ENCODE results near the gene GIMAP5.

Gene GIMAP5

GRCh38 chr7:150723467-150723866, 13.8 kb upstream of the GIMAP5 start:
- no peak overlapping the region for H3K4me3 ChIP-seq (ENCODE audit: low read depth, low read length)
- TF ChIP-seq CTCF (IDR thresholded peaks at IDR 0.05; ENCODE audit: insufficient read depth, low read depth, low read length, missing control alignments), result no peak

GRCh38 chr7:150727381-150727780, 9.8 kb upstream of the GIMAP5 start:
- H3K4me3 ChIP-seq (ENCODE audit: low read depth, low read length), result no peak overlapping the region
- DNase-seq (ENCODE audit: low read depth), result no peak
- no peak for TF ChIP-seq CTCF (IDR thresholded peaks at IDR 0.05; ENCODE audit: insufficient read depth, low read depth, low read length, missing control alignments)

More at GRCh38 chr7:150723467-150723866, 13.8 kb upstream of the GIMAP5 start:
- no peak for DNase-seq (ENCODE audit: low read depth)

GRCh38 chr7:150728011-150728410, 9.2 kb upstream of the GIMAP5 start:
- H3K4me3 ChIP-seq (ENCODE audit: low read depth, low read length), result no peak overlapping the region
- DNase-seq (ENCODE audit: low read depth), result no peak
- no peak for TF ChIP-seq CTCF (IDR thresholded peaks at IDR 0.05; ENCODE audit: insufficient read depth, low read depth, low read length, missing control alignments)

- H3K4me3 ChIP-seq (ENCODE audit: low read depth, low read length), result no peak overlapping the region
- DNase-seq (ENCODE audit: low read depth), result no peak
- TF ChIP-seq CTCF (IDR thresholded peaks at IDR 0.05; ENCODE audit: insufficient read depth, low read depth, low read length, missing control alignments), result no peak
These were observed 8.6 kb upstream of the GIMAP5 start for GRCh38 chr7:150728609-150729008.

DNA sequence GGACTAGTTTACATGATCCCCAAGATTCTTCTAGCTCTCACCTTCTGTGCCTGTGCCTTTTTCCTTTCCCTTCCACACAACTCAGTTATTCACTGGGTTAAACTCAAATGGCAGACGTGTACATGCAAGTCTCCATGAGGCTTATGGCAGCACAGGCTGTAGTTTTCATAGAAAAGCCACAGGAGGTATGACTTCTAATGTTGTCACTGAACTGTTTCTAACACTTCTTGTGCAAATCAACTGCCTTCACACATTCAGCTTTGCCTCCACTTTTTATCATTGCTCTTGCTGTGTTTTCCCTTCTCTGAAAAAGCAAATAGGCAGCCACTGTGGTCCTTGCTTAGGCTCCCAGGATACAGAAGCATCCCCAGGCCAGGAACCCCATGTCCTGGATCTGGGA, 5.3 kb upstream of the GIMAP5 start:
- no peak for DNase-seq (ENCODE audit: low read depth)
- no peak for TF ChIP-seq CTCF (IDR thresholded peaks at IDR 0.05; ENCODE audit: insufficient read depth, low read depth, low read length, missing control alignments)
- H3K4me3 ChIP-seq (ENCODE audit: low read depth, low read length), result no peak overlapping the region

DNA sequence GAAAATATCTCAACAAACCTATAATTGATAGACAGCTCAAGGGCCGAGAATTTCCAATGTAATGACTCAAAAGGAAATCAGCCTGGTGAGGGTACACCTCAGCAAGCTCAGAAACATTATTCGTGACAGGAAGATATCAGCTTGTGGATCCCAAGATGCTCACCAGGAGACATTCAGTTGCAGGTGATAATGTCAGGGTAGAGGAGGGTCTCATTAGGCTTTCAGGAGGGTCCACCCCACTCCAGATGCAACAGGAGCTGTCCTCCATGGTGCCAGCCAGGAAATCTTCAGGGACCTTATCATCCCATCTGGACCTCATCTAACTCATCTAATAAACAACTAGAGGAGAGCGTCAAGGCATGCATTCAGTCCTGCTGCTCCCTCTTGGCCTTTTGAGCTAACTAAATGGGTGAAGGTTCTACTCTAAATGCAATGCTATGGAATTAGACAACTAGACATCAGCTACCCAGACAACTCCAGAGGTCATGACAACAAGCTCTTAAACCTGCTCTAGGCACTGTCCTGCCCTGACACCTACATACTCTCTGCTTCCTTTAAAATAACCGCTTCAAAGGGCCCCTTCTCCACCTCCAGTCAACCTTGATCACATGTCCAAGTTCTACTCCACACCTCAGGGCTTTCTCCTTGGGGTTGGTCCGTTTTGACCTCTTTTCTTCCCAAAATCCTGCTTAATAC, 4.3 kb upstream of the GIMAP5 start:
- TF ChIP-seq CTCF (IDR thresholded peaks at IDR 0.05; ENCODE audit: insufficient read depth, low read depth, low read length, missing control alignments), result no peak
- no peak for DNase-seq (ENCODE audit: low read depth)
- no peak overlapping the region for H3K4me3 ChIP-seq (ENCODE audit: low read depth, low read length)
